ENCODE data around the gene PTPRG.

PTPRG gene

GRCh38 chr3:61560517-61561373 is 626 bp upstream of the PTPRG start:
- peak overlapping the region; percentile 96 for H3K27ac ChIP-seq
- peak; percentile 71 for DNase-seq (ENCODE audit: low spot score)
- ChIA-PET POLR2A (ENCODE audit: low non-redundant PET) (interaction anchor here (0.7 kb wide), 1 partner anchor 500 kb away, joined by 4 read pairs; no protein-coding TSS in a partner anchor), CTCF (interaction anchor here (0.7 to 0.8 kb wide), 2 partner anchors 16 to 486 kb away, joined by 3 to 4 read pairs; no protein-coding TSS in a partner anchor)
- no peak for TF ChIP-seq CTCF (conservative IDR thresholded peaks at IDR 0.05; ENCODE audit: low read depth)

GRCh38 chr3:61562042-61562720 is 810 bp downstream of the PTPRG start:
- POLR2A ChIA-PET (ENCODE audit: low non-redundant PET) = interaction anchor here (0.6 kb wide), 1 partner anchor 111 kb away, joined by 9 read pairs; no protein-coding TSS in a partner anchor
- CTCF ChIA-PET = interaction anchor here (0.7 kb wide), 1 partner anchor 107 kb away, joined by 3 read pairs; no protein-coding TSS in a partner anchor
- TF ChIP-seq CTCF (conservative IDR thresholded peaks at IDR 0.05; ENCODE audit: low read depth) = no peak
- H3K27ac ChIP-seq = peak overlapping the region; percentile 96
- no peak for DNase-seq (ENCODE audit: low spot score)

GRCh38 chr3:61562721-61563312 is 1.4 kb downstream of the PTPRG start:
- peak overlapping the region; percentile 96 for H3K27ac ChIP-seq

DNA sequence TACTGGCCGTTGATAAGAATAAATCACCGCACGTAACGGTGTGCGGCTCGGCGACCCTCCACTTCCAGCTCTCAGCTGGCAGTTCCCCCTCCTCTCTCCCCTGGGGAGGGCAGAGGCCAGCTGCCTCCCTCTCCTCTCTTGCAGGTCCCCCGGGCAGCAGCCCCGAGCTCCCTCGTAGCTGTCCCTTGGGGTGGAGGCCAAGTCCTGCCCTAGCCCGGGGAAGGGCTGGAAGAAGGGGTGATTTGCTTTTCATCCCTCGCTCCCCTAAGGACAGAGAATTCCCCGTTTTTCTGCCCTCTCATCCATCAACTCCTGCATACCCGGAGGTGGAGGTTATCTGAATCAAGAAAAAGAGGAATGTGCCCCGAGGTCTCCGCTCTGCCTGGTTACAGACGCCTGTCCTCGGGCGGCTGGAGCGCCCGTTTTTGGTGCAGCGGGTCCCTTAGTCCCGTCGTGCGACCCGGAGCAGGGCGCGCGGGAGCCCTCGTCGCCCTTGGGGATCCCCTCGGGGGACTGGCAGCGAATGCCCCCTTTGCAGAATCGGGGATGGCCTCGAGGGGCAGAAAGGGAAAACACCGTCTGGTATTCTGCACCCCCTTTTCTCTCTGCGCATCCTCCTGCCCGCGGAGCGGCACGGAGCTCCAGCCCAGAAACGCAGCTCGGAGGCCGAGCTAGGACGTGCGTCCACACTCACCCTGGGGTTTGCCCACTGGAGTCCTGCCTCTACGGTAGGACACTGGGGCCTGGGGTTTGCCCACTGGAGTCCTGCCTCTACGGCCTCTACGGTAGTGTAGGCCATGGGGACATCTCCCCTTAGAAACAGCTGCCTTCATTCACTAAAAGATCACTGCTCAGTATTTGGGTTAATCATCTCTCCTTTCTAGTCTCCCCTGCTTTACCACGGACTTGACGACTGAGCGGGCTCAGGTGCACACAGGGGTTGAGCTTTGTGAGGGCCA is 2.2 kb downstream of the PTPRG start:
- CTCF ChIA-PET = no interaction called here
- TF ChIP-seq CTCF (conservative IDR thresholded peaks at IDR 0.05; ENCODE audit: low read depth) = no peak
- DNase-seq (ENCODE audit: low spot score) = no peak
- H3K27ac ChIP-seq = peak overlapping the region; percentile 96
- POLR2A ChIA-PET (ENCODE audit: low non-redundant PET) = interaction anchor here (0.6 kb wide), 1 partner anchor 119 kb away, joined by 3 read pairs; no protein-coding TSS in a partner anchor

More at GRCh38 chr3:61562721-61563312, 1.4 kb downstream of the PTPRG start:
- no peak for TF ChIP-seq CTCF (conservative IDR thresholded peaks at IDR 0.05; ENCODE audit: low read depth)
- POLR2A ChIA-PET (ENCODE audit: low non-redundant PET) = no interaction called here
- CTCF ChIA-PET = no interaction called here
- DNase-seq (ENCODE audit: low spot score) = peak; percentile 17

- ChIA-PET POLR2A (ENCODE audit: low non-redundant PET) (no interaction called here), CTCF (interaction anchor here (0.6 kb wide), 1 partner anchor 677 kb away, joined by 3 read pairs; no protein-coding TSS in a partner anchor)
- H3K27ac ChIP-seq = peak overlapping the region; percentile 96
- DNase-seq (ENCODE audit: low spot score) = no peak
- TF ChIP-seq CTCF (conservative IDR thresholded peaks at IDR 0.05; ENCODE audit: low read depth) = peak; percentile 73
Measured at GRCh38 chr3:61564395-61565059, 3.2 kb downstream of the PTPRG start.

Data from RWPE1 (cell line).